ENCODE data around the gene CSRP3. TPM values are rescaled to one million over a fixed set of nuclear protein-coding genes. Genes with fewer than 3 reads are reported as not detected.

The CSRP3 gene
- total RNA-seq, 1 experiment from 2014 or later: not detected

DNA sequence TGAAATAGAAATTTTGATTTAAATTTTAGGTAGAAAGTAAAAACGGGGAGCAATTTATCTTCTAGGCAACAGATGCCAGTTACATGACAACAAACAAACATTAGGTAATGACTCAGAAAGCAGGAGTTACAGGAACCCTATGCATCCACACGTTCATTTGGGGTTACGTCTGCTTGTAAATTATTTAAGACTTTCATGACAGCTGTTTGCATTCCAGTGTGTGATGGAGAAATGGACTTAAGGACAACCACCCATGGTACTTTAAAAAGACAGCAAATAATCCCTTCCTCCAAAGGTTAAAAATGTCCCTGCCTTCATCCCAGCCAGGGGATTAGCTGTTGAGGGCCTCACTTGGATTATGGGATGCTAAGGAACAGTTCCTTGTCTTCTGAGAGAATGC, 27.2 kb upstream of the CSRP3 start:
- H3K9me3 ChIP-seq: no peaks in the 10 kb centered on the region
- ChIA-PET POLR2A (no interaction called here), CTCF (no interaction called here)
- peaks cover 97% of the 10 kb centered on the region for H3K36me3 Mint-ChIP-seq (ENCODE audit: insufficient read depth, unreplicated experiment)
- peaks cover 9% of the 10 kb centered on the region for H3K9me3 Mint-ChIP-seq (ENCODE audit: unreplicated experiment)
- no peaks in the 10 kb centered on the region for H3K27me3 Mint-ChIP-seq (ENCODE audit: insufficient read depth, unreplicated experiment)
- H3K4me3 Mint-ChIP-seq (ENCODE audit: unreplicated experiment): no peak overlapping the region
- TF ChIP-seq, protein P1, sequence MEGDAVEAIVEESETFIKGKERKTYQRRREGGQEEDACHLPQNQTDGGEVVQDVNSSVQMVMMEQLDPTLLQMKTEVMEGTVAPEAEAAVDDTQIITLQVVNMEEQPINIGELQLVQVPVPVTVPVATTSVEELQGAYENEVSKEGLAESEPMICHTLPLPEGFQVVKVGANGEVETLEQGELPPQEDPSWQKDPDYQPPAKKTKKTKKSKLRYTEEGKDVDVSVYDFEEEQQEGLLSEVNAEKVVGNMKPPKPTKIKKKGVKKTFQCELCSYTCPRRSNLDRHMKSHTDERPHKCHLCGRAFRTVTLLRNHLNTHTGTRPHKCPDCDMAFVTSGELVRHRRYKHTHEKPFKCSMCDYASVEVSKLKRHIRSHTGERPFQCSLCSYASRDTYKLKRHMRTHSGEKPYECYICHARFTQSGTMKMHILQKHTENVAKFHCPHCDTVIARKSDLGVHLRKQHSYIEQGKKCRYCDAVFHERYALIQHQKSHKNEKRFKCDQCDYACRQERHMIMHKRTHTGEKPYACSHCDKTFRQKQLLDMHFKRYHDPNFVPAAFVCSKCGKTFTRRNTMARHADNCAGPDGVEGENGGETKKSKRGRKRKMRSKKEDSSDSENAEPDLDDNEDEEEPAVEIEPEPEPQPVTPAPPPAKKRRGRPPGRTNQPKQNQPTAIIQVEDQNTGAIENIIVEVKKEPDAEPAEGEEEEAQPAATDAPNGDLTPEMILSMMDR (IDR thresholded peaks at IDR 0.05; ENCODE audit: insufficient read depth in 1 of 2, low read depth in 1 of 2, low read length in 1 of 2, severe bottlenecking in 1 of 2, unreplicated experiment in 1 of 2): no peak
- H3K27ac Mint-ChIP-seq (ENCODE audit: unreplicated experiment): no peak overlapping the region
- no peaks in the 10 kb centered on the region for H3K27me3 ChIP-seq (replicated peaks; ENCODE audit: control insufficient read depth, insufficient read depth, low read length)
- H3K36me3 ChIP-seq (ENCODE audit: control insufficient read depth, insufficient read depth, low read length): peaks cover 8% of the 10 kb centered on the region
- no TSS peak for BruUV-seq (replicated peaks)
- intact Hi-C loops (cut with micrococcal nuclease; ENCODE audit: unreplicated experiment): no loop called here
- no peaks in the 10 kb centered on the region for H3K4me1 ChIP-seq
- H3K4me3 ChIP-seq (ENCODE audit: low read depth, low read length): no peak overlapping the region
- peaks cover 7% of the 10 kb centered on the region for H3K4me1 Mint-ChIP-seq (ENCODE audit: low read depth, unreplicated experiment)
- no peak for DNase-seq

GRCh38 chr11:19226378-19227195, 24.8 kb upstream of the CSRP3 start:
- POLR2A ChIA-PET: no interaction called here
- H3K36me3 ChIP-seq (ENCODE audit: control insufficient read depth, insufficient read depth, low read length): peaks cover 8% of the 10 kb centered on the region
- H3K9me3 Mint-ChIP-seq (ENCODE audit: unreplicated experiment): peaks cover 9% of the 10 kb centered on the region
- intact Hi-C loops (cut with micrococcal nuclease; ENCODE audit: unreplicated experiment): no loop called here
- peaks cover 96% of the 10 kb centered on the region for H3K36me3 Mint-ChIP-seq (ENCODE audit: insufficient read depth, unreplicated experiment)
- no peak overlapping the region for H3K4me3 ChIP-seq (ENCODE audit: low read depth, low read length)
- no peak overlapping the region for H3K27ac Mint-ChIP-seq (ENCODE audit: unreplicated experiment)
- BruUV-seq (replicated peaks): no TSS peak
- no peaks in the 10 kb centered on the region for H3K27me3 Mint-ChIP-seq (ENCODE audit: insufficient read depth, unreplicated experiment)
- TF ChIP-seq, protein P1 (IDR thresholded peaks at IDR 0.05; ENCODE audit: insufficient read depth in 1 of 2, low read depth in 1 of 2, low read length in 1 of 2, severe bottlenecking in 1 of 2, unreplicated experiment in 1 of 2): no peak
- no peaks in the 10 kb centered on the region for H3K9me3 ChIP-seq
- peaks cover 18% of the 10 kb centered on the region for H3K4me1 ChIP-seq
- H3K4me1 Mint-ChIP-seq (ENCODE audit: low read depth, unreplicated experiment): peaks cover 21% of the 10 kb centered on the region
- no peak for DNase-seq
- no peaks in the 10 kb centered on the region for H3K27me3 ChIP-seq (replicated peaks; ENCODE audit: control insufficient read depth, insufficient read depth, low read length)
- H3K4me3 Mint-ChIP-seq (ENCODE audit: unreplicated experiment): no peak overlapping the region
- CTCF ChIA-PET: no interaction called here

DNA sequence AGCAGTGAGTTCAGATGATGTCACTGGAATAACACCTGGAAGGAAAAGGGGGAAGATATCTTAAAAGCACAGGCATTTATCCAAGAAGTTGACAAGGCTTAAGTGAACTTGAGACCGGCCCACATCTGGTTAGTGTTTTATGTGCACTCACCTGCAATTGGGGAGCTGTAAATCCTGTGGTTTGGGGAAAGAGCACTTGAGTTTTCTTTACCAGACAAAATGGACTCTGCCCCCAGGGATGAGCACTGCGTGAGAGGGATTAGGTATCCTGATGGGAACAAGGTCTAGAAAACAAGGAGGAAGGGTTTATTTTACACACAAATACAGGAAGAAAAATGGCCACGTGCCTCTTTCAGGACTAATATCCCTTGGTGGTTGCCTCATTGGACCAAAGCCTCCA, 23.8 kb upstream of the CSRP3 start:
- Histone ChIP-seq H3K27me3 (replicated peaks; ENCODE audit: control insufficient read depth, insufficient read depth, low read length) (no peaks in the 10 kb centered on the region), H3K36me3 (ENCODE audit: control insufficient read depth, insufficient read depth, low read length) (peaks cover 8% of the 10 kb centered on the region), H3K4me1 (peaks cover 28% of the 10 kb centered on the region), H3K9me3 (no peaks in the 10 kb centered on the region), H3K4me3 (ENCODE audit: low read depth, low read length) (no peak overlapping the region)
- intact Hi-C loops (cut with micrococcal nuclease; ENCODE audit: unreplicated experiment): no loop called here
- POLR2A ChIA-PET: no interaction called here
- DNase-seq: no peak
- CTCF ChIA-PET: interaction anchor here (0.6 kb wide), 1 partner anchor 154 kb away, joined by 3 read pairs; no protein-coding TSS in a partner anchor
- Mint-ChIP-seq H3K27me3 (ENCODE audit: insufficient read depth, unreplicated experiment) (no peaks in the 10 kb centered on the region), H3K4me3 (ENCODE audit: unreplicated experiment) (no peak overlapping the region), H3K36me3 (ENCODE audit: insufficient read depth, unreplicated experiment) (peaks cover 89% of the 10 kb centered on the region), H3K9me3 (ENCODE audit: unreplicated experiment) (peaks cover 9% of the 10 kb centered on the region), H3K27ac (ENCODE audit: unreplicated experiment) (no peak overlapping the region), H3K4me1 (ENCODE audit: low read depth, unreplicated experiment) (peaks cover 29% of the 10 kb centered on the region)
- BruUV-seq (replicated peaks): no TSS peak
- TF ChIP-seq, protein P1 (IDR thresholded peaks at IDR 0.05; ENCODE audit: insufficient read depth in 1 of 2, low read depth in 1 of 2, low read length in 1 of 2, severe bottlenecking in 1 of 2, unreplicated experiment in 1 of 2): no peak

Measured in Caco-2 (cell line).